Measurements from ENCODE around the gene COA8. TPM values are rescaled to one million over a fixed set of nuclear protein-coding genes. Genes with fewer than 3 reads are reported as not detected.

Gene COA8
- polyA plus RNA-seq, 1 donor from 2014 or later, result 67.9 TPM

DNA sequence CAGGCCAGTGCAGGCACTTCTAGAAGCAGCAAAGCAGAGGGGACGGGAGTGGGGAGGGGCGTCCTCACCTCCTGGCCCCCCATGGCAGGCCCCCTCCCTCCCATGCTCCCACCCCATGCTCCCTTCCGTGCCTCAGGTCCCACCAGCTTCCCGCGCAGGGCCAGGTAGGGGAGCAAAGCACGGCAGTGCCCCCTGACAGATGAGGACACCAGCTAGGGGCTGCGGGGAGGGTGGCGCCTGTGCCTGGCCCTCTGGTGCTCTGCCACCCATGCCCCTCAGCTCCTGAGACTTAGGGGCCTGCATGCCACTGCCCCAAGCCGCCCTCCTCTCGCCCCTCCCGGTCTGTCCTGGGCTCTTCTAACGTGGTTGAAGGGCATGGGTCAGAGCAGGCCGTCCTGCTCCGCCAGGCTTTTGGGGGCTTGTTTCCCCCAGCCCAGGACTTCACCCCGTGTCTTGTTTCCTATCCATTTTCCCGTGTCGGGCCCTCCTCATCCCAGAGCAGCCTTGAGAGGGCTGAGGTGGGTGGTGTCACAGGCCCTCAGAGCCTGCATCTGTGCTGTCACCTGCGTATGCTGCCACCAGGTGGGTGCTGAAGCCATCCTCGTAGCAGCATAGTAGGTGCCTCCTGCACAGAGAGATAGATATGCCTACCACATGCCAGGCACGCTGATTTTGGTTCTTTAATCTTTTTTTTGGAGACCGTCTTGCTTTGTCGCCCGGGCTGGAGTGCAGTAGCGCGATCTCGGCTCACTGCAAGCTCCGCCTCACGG is 23.5 kb upstream of the COA8 start:
- Mint-ChIP-seq H3K36me3 (no peaks in the 10 kb centered on the region), H3K27me3 (no peaks in the 10 kb centered on the region), H3K4me1 (peaks cover 0 to 2% (median 0%) of the 10 kb centered on the region in 3 donors), H3K27ac (no peak overlapping the region), H3K9me3 (no peaks in the 10 kb centered on the region), H3K4me3 (peak overlapping the region in 1 of 4 donors; percentile 57)

DNA sequence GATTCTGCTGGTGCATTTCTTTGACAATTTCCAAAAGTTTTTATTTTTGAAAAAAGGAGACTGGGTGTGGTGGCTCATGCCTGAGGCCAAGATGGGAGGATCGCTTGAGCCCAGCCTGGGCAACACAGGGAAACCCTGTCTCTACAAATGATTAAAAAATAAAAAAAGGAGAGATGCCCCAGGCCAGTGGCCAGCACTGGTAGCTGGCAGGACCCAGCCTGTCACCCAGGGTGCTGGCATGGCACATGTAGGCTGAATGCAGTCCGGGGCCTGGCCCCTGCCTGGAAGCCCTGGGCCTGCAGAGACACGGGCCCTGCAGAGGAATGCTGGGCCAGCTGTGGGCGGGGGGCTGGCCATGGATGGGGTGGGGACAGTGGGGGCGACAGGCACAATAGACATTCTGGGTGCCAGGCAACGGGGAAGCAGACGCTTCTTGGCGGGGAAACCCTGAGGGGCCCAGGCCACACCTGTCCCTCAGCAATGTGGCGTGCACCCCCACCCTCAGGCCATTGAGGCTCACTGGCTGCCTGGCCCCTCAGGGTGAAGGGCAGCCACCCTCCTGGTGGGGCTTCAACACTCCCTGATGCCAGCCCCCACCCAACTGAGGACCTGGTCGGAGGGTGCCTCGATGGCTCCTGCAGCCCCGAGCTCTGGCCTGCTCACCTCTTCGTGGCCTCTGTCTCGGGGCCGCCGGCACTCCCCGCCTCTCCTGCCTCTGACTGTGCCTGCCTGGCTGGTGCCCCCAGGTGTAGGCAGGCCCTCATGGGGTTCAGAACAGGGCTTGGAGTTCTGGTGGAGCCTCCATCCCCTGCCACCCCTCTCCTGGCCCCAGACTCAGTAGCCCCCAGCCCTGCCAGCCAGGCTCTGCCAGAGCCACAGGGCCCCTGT is 21.7 kb upstream of the COA8 start:
- Mint-ChIP-seq H3K27ac (no peak overlapping the region), H3K4me3 (no peak overlapping the region), H3K4me1 (peaks cover 0 to 2% (median 0%) of the 10 kb centered on the region in 3 donors), H3K36me3 (no peaks in the 10 kb centered on the region), H3K9me3 (no peaks in the 10 kb centered on the region), H3K27me3 (no peaks in the 10 kb centered on the region)

DNA sequence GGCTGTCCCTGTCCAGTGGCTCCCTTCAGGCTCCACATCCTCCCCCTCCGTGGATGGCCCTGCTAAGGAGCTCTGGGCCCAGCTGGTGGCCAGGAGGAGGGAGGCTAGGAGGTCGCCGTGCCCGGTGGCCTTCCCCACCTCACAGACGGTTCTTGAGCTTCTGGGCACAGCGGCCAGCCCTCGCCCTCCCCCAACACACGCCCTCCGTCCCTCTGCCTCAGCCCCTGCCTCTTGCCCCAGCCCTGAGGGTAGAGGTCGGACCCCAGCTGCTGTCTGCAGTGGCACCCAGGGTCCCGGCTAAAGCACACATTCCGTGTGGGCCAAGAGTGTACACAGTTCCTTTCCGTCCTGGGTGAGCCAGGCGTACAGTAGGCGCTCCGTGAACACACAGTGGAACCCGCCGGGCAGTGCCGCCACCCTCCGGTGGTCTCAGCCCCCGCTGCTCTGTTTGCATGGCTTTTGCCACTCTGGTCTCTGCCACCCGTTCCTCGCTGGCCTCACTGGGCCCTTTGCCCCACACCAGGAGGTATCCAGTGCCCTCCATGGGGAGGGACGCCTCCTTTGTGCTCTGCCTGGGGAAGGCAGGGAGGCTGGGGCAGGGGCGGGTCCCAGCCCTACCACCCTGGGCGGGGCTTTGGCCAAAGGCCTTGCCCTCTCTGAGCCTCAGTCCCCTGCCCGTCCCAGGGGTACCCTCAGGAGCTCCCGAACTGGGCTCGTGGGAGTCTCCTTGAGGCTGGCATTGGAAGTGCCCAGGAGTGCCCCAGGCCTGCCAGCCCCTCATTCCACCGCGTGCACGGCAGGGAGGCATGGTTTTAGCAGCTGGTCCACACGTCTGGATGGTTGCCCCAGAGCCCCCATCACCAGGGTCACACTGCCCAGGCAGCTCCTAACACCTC is 20.8 kb upstream of the COA8 start:
- H3K27ac Mint-ChIP-seq, result no peak overlapping the region
- no peaks in the 10 kb centered on the region for H3K36me3 Mint-ChIP-seq
- no peaks in the 10 kb centered on the region for H3K9me3 Mint-ChIP-seq
- no peaks in the 10 kb centered on the region for H3K27me3 Mint-ChIP-seq
- peaks cover 0 to 2% (median 2%) of the 10 kb centered on the region in 3 donors for H3K4me1 Mint-ChIP-seq
- H3K4me3 Mint-ChIP-seq, result no peak overlapping the region

DNA sequence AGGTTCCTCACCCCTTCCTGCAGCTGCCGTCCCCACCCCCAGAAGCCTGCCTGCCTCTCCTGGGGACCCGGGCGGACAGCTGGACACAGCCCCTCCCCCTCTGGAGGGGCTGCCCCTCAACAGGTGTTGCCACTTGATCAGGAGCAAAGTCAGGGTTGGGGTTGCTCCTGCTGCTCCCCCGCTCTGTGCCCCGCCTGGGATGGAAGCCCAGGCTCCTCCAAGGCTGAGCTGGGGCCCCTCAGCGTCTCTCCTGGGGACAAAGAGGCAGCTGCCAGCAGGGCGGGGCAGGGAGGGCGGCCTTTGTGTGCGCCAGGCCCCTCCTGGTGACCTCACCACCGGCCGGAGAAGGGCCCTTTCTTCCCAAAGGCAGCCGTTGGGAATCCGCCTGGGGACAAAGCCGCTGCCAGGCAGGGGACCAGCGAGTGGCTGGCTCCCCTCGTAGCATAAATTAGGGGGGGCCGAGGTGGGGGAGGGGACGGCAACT is 20.1 kb upstream of the COA8 start:
- no peaks in the 10 kb centered on the region for H3K27me3 Mint-ChIP-seq
- H3K9me3 Mint-ChIP-seq, result no peaks in the 10 kb centered on the region

DNA sequence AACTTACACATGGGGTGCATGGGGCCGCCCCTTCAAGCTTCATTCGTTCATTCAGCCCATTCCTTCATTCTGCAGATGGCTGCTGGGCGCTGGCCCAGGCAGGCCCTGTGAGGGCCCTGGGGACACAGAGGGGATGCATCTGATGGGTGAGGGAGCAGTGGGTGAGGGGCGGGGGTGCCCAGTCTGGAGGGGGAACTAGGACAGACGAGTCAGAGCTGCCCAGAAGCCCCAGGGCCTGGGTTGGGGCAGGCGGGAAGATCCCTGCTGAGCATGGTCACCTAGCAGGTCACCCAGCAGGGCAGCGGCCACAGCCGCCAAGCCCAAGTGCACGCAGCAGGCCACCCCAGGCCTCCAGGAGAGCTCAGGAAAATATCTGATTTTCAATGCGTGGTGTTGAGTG is 19.6 kb upstream of the COA8 start:
- H3K4me3 Mint-ChIP-seq, result no peak overlapping the region
- peaks cover 0 to 2% (median 2%) of the 10 kb centered on the region in 3 donors for H3K4me1 Mint-ChIP-seq
- H3K27ac Mint-ChIP-seq, result no peak overlapping the region
- H3K36me3 Mint-ChIP-seq, result no peaks in the 10 kb centered on the region
- no peaks in the 10 kb centered on the region for H3K27me3 Mint-ChIP-seq
- no peaks in the 10 kb centered on the region for H3K9me3 Mint-ChIP-seq

More for the DNA sequence above, 20.1 kb upstream of the COA8 start:
- H3K36me3 Mint-ChIP-seq, result no peaks in the 10 kb centered on the region
- peaks cover 0 to 2% (median 2%) of the 10 kb centered on the region in 3 donors for H3K4me1 Mint-ChIP-seq
- H3K27ac Mint-ChIP-seq, result no peak overlapping the region
- H3K4me3 Mint-ChIP-seq, result no peak overlapping the region

DNA sequence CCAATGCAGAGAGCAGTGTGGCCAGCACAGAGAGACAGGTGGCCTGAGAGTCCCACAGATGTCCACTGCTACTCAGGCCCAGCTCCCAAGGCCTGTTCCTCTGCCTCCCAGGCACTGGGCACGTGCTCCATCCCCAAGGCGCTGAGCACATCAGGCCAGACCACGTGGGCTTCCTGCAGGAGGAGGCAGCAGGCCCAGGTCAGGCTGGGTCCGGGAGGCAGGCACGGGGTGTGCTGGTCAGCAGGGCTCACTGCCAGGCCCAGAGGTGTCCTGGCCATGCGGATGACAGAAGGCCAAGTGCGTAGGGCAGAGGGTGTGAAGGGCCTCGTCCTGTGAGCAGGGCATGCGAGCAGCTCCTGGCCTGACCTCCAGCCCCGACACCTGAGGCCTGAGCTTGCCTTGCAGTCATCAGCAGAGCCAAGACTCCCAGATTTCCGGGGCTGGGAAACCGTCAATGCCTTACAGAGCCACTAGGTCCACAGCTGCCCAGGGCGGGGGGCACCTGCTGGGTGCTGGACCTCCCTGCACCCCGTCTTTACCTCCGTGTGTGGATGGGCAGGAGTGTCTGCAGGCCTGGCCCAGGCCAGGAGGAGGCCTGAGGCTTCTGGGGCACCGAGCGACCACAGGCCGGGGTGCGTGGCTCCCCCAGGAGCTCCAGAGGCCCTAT is 18.9 kb upstream of the COA8 start:
- H3K27me3 Mint-ChIP-seq, result no peaks in the 10 kb centered on the region
- no peaks in the 10 kb centered on the region for H3K36me3 Mint-ChIP-seq
- no peak overlapping the region for H3K4me3 Mint-ChIP-seq
- H3K9me3 Mint-ChIP-seq, result no peaks in the 10 kb centered on the region
- H3K27ac Mint-ChIP-seq, result no peak overlapping the region
- H3K4me1 Mint-ChIP-seq, result peaks cover 0 to 2% (median 2%) of the 10 kb centered on the region in 3 donors

DNA sequence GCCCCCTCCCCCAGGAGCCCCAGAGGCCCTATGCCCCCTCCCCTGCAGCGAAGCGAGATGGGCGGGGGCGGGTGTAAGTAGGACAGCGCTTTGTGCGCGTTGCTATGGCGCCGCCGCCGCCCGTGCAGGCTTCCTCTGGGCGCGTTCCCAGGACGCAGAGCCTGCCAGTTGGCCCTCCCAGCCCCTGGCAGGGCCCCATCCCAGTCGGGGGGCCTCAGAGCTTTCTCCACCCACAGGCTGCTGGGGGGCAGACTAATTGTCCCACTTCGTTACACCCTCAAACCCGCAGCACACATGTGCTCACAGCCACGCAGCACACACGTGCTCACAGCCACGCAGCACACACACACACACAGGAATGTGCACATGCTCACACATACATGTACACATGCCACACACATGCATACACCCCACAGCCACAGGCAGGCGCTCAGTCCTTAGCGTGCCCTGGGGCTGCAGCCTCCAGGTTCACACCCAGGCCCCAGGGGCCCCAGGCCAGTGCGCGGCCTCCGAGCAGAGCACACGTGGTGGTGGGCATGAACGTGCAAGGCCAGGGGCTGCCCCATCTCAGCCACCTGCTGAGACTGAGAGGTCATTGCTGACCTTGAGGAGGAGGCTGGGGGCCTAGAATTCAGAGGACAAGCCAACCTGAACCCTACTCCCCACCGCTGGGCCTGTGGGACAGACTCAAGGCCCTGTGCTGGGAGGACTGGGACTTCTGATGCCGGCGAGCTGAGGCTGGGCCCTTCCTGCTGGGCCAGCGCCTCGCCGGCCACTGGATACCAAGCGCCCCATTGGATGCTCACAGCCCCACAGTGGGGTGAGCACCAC is 18.2 kb upstream of the COA8 start:
- Mint-ChIP-seq H3K36me3 (no peaks in the 10 kb centered on the region), H3K4me3 (no peak overlapping the region), H3K9me3 (no peaks in the 10 kb centered on the region), H3K27me3 (no peaks in the 10 kb centered on the region), H3K27ac (no peak overlapping the region), H3K4me1 (peaks cover 0 to 2% (median 0%) of the 10 kb centered on the region in 3 donors)

DNA sequence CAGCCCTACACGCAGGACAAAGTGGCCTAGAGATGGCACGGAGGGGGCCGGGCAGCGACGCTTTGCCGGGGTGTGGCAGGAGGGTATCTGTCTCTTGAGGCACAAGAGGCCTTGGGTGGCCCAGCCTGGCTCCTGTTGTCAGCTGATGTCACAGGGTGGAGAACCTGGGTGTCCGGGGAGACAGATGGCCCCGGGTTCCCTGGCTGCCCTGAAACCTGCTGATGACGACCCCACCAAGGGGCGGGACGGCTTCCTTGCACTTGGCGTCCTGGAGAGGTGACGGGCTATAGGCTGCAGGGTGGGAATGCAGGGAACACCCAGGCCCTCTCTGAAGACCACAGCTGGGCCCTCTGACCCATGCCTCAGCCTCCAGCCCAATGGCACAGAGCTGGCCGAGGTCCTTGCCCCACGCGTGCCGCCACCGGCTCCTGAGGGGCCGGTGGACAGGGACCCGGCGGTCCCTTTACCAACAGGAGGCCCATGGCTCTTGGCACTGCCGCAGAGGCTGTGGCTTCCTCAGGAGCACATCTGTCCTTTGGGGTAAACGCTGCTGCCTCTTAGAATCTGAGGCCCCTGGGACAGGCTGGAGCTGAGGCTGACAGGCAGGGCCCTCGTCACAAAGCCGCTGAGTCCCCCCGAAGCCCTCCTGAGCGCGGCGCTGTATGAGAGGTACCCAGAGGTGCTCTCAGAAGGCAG is 17.4 kb upstream of the COA8 start:
- no peaks in the 10 kb centered on the region for H3K27me3 Mint-ChIP-seq
- peaks cover 0 to 2% (median 0%) of the 10 kb centered on the region in 3 donors for H3K4me1 Mint-ChIP-seq
- no peaks in the 10 kb centered on the region for H3K36me3 Mint-ChIP-seq
- H3K9me3 Mint-ChIP-seq, result no peaks in the 10 kb centered on the region
- H3K27ac Mint-ChIP-seq, result no peak overlapping the region
- no peak overlapping the region for H3K4me3 Mint-ChIP-seq

DNA sequence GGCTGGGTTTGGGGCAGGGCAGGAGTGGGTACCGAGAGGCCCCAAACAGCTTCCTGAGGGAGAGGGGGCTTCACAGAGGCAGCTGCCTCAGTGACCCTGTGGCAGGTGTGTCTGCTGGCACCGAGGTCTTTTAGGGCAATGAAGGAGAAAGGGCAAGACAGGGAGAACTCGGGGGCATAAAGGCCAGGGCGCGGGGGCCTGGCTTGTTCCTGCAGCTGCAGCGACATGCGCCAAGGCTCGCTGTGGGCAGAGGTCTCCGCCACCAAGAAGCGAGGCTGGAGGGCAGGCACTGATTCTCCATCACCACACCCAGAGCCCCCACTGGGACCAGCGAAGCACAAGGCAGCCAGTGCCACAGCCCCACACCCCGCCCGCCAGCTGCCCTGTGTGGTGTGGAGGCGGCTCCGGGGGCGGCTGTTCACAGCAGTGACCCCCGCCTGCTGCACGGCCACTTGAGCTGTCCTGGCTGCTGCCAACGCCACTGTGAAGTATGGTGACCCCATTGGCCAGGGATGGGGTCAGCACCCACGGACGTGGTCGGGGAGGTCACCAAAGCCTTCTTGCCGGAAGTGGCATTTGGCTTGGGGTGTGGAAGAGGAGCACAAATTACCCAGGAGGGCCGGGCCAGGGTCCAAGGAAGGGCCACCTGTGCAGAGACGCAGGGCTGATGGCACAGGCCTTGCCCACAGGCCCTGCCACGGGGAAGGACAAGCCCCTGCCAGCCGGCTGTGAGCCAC is 16.7 kb upstream of the COA8 start:
- H3K27ac Mint-ChIP-seq, result no peak overlapping the region
- no peaks in the 10 kb centered on the region for H3K9me3 Mint-ChIP-seq
- peaks cover 0 to 2% (median 0%) of the 10 kb centered on the region in 3 donors for H3K4me1 Mint-ChIP-seq
- H3K36me3 Mint-ChIP-seq, result no peaks in the 10 kb centered on the region
- H3K4me3 Mint-ChIP-seq, result no peak overlapping the region
- H3K27me3 Mint-ChIP-seq, result no peaks in the 10 kb centered on the region

DNA sequence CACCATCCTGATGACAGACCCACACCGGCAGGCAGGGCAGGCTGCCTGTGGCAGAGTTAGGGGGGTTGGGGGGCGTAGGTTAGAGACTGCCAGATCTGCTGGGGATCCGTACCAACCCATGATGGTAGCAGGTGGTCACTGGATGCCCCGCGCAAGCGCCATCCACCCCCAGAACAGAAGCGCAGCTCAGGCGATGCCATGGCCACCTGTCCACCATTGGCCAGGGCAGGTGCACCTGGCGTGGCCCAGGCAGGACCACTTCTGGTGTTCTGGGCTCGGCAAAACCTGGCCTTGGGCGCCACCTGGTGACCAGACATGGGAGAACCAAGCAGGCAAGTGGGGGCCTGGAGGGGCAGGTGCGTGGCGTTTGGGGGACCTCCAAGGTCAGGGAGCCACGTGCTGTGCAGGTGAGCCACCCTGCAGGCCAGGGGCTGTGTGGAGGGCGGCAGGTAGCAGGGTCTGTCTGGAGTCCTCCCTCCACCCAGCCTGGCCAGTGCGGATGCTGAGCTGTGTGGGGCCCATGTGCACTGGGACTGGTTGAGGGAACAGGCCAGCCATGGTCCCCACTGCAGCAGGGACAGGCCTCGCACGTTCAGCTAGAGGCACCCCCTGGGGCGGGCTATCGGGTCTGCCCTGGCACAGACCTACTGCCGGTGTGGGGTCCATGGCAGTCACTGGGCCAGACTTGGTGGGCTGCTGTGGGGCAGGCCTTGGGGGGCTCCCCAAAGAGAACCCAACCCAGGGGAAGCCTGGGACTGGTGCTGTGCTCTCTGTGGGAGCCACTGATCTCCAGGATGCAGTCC is 15.9 kb upstream of the COA8 start:
- Mint-ChIP-seq H3K36me3 (no peaks in the 10 kb centered on the region), H3K9me3 (no peaks in the 10 kb centered on the region), H3K4me3 (no peak overlapping the region), H3K27me3 (no peaks in the 10 kb centered on the region), H3K27ac (peak overlapping the region in 1 of 3 donors; percentile 45), H3K4me1 (peaks cover 0 to 3% (median 2%) of the 10 kb centered on the region in 3 donors)

DNA sequence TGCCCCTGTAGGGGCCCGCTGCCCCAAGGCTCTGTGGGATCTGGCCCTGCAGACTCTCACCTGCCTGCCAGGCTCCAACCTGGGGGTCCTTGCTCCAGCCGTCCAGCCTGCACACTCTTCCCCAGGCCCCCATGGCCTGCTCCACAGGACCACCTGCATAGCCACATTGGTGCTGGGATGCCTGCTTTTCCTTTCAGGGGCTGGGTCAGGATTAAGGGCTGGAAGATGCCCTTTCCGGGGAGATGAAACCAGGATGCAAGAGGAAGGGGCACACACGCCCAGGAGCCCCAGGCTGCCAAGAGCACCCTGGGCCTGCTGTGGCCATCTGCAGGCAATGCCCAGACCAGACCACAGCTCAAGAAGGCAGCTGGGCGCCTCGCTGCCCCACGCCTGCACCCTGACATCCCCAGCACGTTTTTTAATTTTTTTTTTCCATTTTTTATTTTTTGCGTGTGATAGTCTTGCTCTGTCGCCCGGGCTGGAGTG is 15.3 kb upstream of the COA8 start:
- no peaks in the 10 kb centered on the region for H3K27me3 Mint-ChIP-seq
- no peaks in the 10 kb centered on the region for H3K36me3 Mint-ChIP-seq
- no peak overlapping the region for H3K4me3 Mint-ChIP-seq
- no peaks in the 10 kb centered on the region for H3K9me3 Mint-ChIP-seq
- H3K4me1 Mint-ChIP-seq, result peaks cover 0 to 3% (median 2%) of the 10 kb centered on the region in 3 donors
- H3K27ac Mint-ChIP-seq, result no peak overlapping the region
